ENCODE data around the gene PSG7.
"Not testable (repeated sequence)": the region's sequence is repeated elsewhere in the genome, so short reads cannot be mapped to it uniquely, and the experiment has no call there.

PSG7 gene

DNA sequence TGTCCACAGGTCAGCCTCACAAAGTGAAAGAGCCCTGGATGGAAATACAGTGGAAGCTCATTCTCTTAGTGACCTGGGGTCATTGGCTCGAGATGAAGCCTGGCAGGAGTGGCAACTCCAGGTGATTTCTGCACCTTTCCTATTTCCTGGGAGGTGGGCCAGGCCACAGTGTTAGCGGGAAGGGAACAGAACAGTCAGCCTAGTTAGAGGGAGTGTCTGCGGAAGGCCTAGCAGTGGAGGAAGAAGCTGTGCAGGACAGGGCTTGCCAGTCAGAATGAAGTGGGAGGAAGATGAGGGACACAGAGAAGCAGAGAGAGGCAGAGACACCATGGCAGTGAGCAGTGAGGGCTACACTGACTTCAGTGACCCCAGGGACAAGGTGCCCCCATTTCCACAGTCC is 3.6 kb downstream of the PSG7 start:
- not testable (repeated sequence) for H3K27me3 ChIP-seq (ENCODE audit: control insufficient read depth in 5 of 5, insufficient read depth in 4 of 5, low read length in 5 of 5); H3K4me1 ChIP-seq (ENCODE audit: control insufficient read depth in 5 of 5, insufficient read depth in 5 of 5, low read length in 5 of 5); H3K27ac ChIP-seq (ENCODE audit: low read depth, low read length); H3K9ac ChIP-seq (ENCODE audit: low read length in 5 of 5); H3K4me3 ChIP-seq (ENCODE audit: low read depth in 1 of 5, low read length in 5 of 5); H3K36me3 ChIP-seq (ENCODE audit: control insufficient read depth in 5 of 5, insufficient read depth in 5 of 5, low read length in 5 of 5); H3K9me3 ChIP-seq (ENCODE audit: control insufficient read depth in 5 of 5, low read length in 5 of 5)

DNA sequence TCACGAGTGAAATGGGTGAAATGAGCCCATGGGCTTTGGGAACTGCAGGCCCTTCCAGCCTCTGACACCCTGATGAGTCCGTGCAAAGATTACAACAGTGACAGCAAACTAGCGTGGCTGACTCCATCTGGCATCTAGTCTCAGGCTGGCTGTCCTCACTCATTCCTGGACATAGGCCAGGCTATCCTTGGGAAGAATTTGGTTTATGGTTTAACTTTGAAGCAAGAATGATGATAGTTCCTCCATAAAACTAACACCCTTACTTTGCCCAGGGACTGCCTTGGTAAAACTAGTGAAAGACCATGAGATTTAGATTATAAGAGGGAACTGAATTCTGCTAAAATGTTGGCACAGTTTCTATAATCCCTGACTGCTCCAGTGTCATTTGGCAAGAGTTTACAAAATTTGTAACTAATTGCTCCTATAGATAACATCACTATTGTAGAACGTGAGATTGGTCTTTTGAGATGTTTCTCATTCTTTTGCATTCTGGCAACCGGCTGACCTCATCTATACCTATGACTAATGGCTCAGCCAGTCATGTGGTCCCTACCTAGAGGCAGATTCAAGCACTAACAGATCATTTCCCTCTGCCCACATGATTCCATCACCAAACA is 4.4 kb downstream of the PSG7 start:
- not testable (repeated sequence) for H3K9me3 ChIP-seq (ENCODE audit: control insufficient read depth in 5 of 5, low read length in 5 of 5); H3K4me1 ChIP-seq (ENCODE audit: control insufficient read depth in 5 of 5, insufficient read depth in 5 of 5, low read length in 5 of 5); H3K27ac ChIP-seq (ENCODE audit: low read depth, low read length); H3K27me3 ChIP-seq (ENCODE audit: control insufficient read depth in 5 of 5, insufficient read depth in 4 of 5, low read length in 5 of 5); H3K9ac ChIP-seq (ENCODE audit: low read length in 5 of 5); H3K4me3 ChIP-seq (ENCODE audit: low read depth in 1 of 5, low read length in 5 of 5); H3K36me3 ChIP-seq (ENCODE audit: control insufficient read depth in 5 of 5, insufficient read depth in 5 of 5, low read length in 5 of 5)

DNA sequence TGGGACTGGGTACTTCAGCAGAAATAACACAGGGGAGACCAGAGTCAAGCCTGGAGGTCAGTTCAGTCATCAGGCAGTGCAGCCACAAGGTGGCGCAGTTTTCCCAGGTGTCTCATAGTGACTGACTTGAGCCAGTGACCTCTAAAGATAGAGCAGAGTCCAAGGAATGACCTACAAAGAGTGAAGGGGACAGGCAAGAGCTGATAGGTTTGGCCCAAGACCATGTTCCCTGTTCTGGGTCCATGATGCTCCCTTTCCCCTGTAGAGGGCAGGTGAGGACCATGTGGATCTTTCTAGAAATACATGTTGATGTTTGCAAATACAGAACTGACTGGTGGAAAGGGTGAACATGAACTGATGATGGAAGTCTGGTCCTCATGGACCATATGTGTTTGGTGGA is 6.8 kb downstream of the PSG7 start:
- H3K9me3 ChIP-seq (ENCODE audit: control insufficient read depth in 5 of 5, low read length in 5 of 5); H3K9ac ChIP-seq (ENCODE audit: low read length in 5 of 5); H3K27ac ChIP-seq (ENCODE audit: low read depth, low read length); H3K36me3 ChIP-seq (ENCODE audit: control insufficient read depth in 5 of 5, insufficient read depth in 5 of 5, low read length in 5 of 5); H3K27me3 ChIP-seq (ENCODE audit: control insufficient read depth in 5 of 5, insufficient read depth in 4 of 5, low read length in 5 of 5); H3K4me3 ChIP-seq (ENCODE audit: low read depth in 1 of 5, low read length in 5 of 5); H3K4me1 ChIP-seq (ENCODE audit: control insufficient read depth in 5 of 5, insufficient read depth in 5 of 5, low read length in 5 of 5): not testable (repeated sequence)

DNA sequence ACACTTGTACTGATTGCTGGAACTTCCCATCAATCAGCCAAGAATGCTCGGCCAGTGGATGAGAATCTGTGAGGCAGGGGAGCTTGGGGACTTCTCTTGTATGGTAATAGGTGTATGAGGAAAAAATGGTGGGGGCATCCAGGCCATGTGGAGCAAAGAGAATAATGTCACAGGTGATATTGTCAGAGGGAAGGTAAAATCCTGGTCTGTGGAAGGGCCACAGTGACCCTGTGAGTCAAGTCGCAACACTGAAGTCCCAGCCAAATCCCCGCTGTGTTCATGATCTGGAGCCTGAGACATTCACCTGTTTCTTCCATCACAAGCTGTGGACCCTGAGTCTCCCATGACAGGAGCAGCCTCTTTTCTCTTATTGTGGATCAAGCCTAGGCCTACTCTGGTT is 8.1 kb downstream of the PSG7 start:
- Histone ChIP-seq H3K27me3 (ENCODE audit: control insufficient read depth in 5 of 5, insufficient read depth in 4 of 5, low read length in 5 of 5) (peaks cover 0 to 3% (median 0%) of the 10 kb centered on the region in 5 donors), H3K36me3 (ENCODE audit: control insufficient read depth in 5 of 5, insufficient read depth in 5 of 5, low read length in 5 of 5) (no peaks in the 10 kb centered on the region), H3K4me3 (ENCODE audit: low read depth in 1 of 5, low read length in 5 of 5) (no peak overlapping the region), H3K9ac (ENCODE audit: low read length in 5 of 5) (no peak overlapping the region), H3K9me3 (ENCODE audit: control insufficient read depth in 5 of 5, low read length in 5 of 5) (no peaks in the 10 kb centered on the region), H3K4me1 (ENCODE audit: control insufficient read depth in 5 of 5, insufficient read depth in 5 of 5, low read length in 5 of 5) (peaks cover 0 to 3% (median 0%) of the 10 kb centered on the region in 5 donors), H3K27ac (ENCODE audit: low read depth, low read length) (no peak overlapping the region)

DNA sequence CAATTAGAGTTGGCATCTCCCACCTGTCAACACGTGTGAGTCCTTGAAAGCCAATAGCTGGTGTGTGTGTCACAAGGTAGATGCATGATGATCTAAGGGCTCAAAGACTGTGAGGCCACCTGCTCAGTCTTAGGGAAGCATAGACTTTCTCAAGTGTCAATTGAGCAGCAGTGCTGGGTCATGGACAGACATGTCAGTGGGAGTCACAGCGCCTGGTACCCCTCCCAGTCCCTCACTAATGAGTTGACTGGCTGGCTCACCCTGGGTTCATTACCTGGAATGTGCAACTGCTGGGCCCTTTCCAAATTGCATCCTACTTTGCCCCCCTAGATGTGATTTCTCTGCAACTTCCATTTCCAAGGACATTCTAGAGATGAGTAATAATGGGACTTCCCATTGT is 10.2 kb downstream of the PSG7 start:
- Histone ChIP-seq H3K27ac (ENCODE audit: low read depth, low read length) (no peak overlapping the region), H3K9ac (ENCODE audit: low read length in 5 of 5) (no peak overlapping the region), H3K9me3 (ENCODE audit: control insufficient read depth in 5 of 5, low read length in 5 of 5) (no peaks in the 10 kb centered on the region), H3K27me3 (ENCODE audit: control insufficient read depth in 5 of 5, insufficient read depth in 4 of 5, low read length in 5 of 5) (peaks cover 0 to 3% (median 0%) of the 10 kb centered on the region in 5 donors), H3K4me1 (ENCODE audit: control insufficient read depth in 5 of 5, insufficient read depth in 5 of 5, low read length in 5 of 5) (no peaks in the 10 kb centered on the region), H3K4me3 (ENCODE audit: low read depth in 1 of 5, low read length in 5 of 5) (no peak overlapping the region), H3K36me3 (ENCODE audit: control insufficient read depth in 5 of 5, insufficient read depth in 5 of 5, low read length in 5 of 5) (no peaks in the 10 kb centered on the region)

DNA sequence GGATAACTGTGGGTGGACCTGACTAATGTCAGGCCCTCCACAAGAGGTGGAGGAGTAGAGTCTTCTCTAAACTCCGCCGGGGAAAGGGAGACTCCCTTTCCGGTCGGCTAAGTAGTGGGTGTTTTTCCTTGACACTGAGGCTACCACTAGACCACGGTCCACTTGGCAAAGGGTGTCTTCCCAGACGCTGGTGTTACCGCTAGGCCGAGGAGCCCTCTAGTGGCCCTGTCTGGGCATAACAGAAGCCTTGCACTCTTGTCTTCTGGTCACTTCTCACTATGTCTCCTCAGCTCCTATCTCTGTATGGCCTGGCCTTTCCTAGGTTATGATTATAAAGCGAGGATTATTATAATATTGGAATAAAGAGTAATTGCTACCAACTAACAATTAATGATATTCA is 13.9 kb downstream of the PSG7 start:
- H3K9ac ChIP-seq (ENCODE audit: low read length in 5 of 5); H3K27ac ChIP-seq (ENCODE audit: low read depth, low read length); H3K9me3 ChIP-seq (ENCODE audit: control insufficient read depth in 5 of 5, low read length in 5 of 5); H3K27me3 ChIP-seq (ENCODE audit: control insufficient read depth in 5 of 5, insufficient read depth in 4 of 5, low read length in 5 of 5); H3K4me3 ChIP-seq (ENCODE audit: low read depth in 1 of 5, low read length in 5 of 5); H3K4me1 ChIP-seq (ENCODE audit: control insufficient read depth in 5 of 5, insufficient read depth in 5 of 5, low read length in 5 of 5); H3K36me3 ChIP-seq (ENCODE audit: control insufficient read depth in 5 of 5, insufficient read depth in 5 of 5, low read length in 5 of 5): not testable (repeated sequence)

DNA sequence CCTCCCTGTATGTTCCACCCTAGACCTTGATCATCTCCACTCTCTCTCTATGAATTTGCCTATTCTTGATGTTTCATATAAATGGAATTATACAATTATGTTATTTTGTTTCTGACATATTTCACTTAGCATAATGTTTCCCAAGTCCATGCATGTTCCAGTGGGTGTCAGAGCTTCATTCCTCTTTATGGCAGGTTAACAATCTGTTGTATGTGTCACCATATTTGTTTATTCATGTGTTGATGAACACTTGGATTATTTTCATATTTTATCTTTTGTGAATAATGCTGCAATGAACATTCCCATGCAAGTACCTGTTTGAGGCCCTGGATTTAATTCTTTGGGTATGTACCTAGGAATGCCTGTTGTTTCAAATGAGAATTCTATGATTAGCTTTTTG is 16.0 kb downstream of the PSG7 start:
- H3K27me3 ChIP-seq (ENCODE audit: control insufficient read depth in 5 of 5, insufficient read depth in 4 of 5, low read length in 5 of 5); H3K9me3 ChIP-seq (ENCODE audit: control insufficient read depth in 5 of 5, low read length in 5 of 5); H3K9ac ChIP-seq (ENCODE audit: low read length in 5 of 5); H3K4me3 ChIP-seq (ENCODE audit: low read depth in 1 of 5, low read length in 5 of 5); H3K36me3 ChIP-seq (ENCODE audit: control insufficient read depth in 5 of 5, insufficient read depth in 5 of 5, low read length in 5 of 5); H3K27ac ChIP-seq (ENCODE audit: low read depth, low read length); H3K4me1 ChIP-seq (ENCODE audit: control insufficient read depth in 5 of 5, insufficient read depth in 5 of 5, low read length in 5 of 5): not testable (repeated sequence)

DNA sequence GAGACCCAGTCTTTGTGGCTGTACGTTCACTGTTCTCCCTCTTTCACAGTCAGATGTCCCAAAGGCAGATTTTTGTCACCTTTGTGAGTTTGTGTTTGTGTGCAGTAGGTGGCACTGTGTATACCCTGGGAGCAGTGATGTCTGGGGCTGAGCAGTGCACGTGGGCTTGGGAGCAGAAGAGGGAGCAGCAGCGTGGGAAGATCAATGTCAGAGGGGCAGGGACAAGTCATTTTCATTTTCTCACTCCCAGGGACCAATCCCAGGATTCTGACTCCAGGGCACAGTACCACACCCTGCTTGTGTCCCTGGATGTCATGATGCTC is 17.3 kb downstream of the PSG7 start:
- no peaks in the 10 kb centered on the region for H3K27me3 ChIP-seq (ENCODE audit: control insufficient read depth in 5 of 5, insufficient read depth in 4 of 5, low read length in 5 of 5)
- no peak overlapping the region for H3K9ac ChIP-seq (ENCODE audit: low read length in 5 of 5)
- H3K36me3 ChIP-seq (ENCODE audit: control insufficient read depth in 5 of 5, insufficient read depth in 5 of 5, low read length in 5 of 5), result no peaks in the 10 kb centered on the region
- no peak overlapping the region for H3K4me3 ChIP-seq (ENCODE audit: low read depth in 1 of 5, low read length in 5 of 5)
- H3K27ac ChIP-seq (ENCODE audit: low read depth, low read length), result no peak overlapping the region
- no peaks in the 10 kb centered on the region for H3K9me3 ChIP-seq (ENCODE audit: control insufficient read depth in 5 of 5, low read length in 5 of 5)
- no peaks in the 10 kb centered on the region for H3K4me1 ChIP-seq (ENCODE audit: control insufficient read depth in 5 of 5, insufficient read depth in 5 of 5, low read length in 5 of 5)

DNA sequence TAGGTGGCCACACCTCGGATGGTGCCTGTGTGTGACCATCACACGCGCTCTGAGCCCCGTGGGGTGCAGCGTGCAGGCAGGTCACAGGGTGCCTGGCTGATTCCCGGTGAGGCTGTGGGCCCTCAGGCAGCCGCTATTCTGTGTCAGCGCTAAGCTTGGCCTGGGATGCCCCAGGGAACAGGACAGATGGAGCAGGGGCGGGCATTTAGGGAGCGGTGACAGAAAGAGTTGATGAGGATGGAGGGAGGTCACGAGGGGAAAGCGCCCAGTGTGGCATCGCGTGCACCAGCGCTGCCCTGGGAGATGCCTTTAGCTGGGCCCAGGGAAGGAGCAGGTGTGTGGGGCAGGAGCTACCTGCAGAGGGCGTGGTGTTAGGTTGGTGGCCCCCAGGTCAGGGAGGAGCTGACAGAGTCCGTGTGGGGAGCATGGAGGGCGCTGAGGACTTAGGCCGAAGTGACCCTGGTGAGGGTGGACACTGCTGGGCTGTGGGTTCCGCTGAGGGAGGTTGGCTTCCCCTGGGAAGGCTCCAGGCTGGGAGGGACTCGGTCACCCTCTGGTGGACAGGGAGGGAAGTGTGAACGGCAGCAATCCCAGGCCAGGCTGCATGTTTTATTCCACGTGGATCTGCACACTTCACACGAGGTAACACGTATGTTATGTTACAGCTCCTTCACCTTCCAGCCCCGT is 17.8 kb downstream of the PSG7 start:
- H3K4me1 ChIP-seq (ENCODE audit: control insufficient read depth in 5 of 5, insufficient read depth in 5 of 5, low read length in 5 of 5); H3K27me3 ChIP-seq (ENCODE audit: control insufficient read depth in 5 of 5, insufficient read depth in 4 of 5, low read length in 5 of 5); H3K9me3 ChIP-seq (ENCODE audit: control insufficient read depth in 5 of 5, low read length in 5 of 5); H3K27ac ChIP-seq (ENCODE audit: low read depth, low read length); H3K9ac ChIP-seq (ENCODE audit: low read length in 5 of 5); H3K4me3 ChIP-seq (ENCODE audit: low read depth in 1 of 5, low read length in 5 of 5); H3K36me3 ChIP-seq (ENCODE audit: control insufficient read depth in 5 of 5, insufficient read depth in 5 of 5, low read length in 5 of 5): not testable (repeated sequence)

DNA sequence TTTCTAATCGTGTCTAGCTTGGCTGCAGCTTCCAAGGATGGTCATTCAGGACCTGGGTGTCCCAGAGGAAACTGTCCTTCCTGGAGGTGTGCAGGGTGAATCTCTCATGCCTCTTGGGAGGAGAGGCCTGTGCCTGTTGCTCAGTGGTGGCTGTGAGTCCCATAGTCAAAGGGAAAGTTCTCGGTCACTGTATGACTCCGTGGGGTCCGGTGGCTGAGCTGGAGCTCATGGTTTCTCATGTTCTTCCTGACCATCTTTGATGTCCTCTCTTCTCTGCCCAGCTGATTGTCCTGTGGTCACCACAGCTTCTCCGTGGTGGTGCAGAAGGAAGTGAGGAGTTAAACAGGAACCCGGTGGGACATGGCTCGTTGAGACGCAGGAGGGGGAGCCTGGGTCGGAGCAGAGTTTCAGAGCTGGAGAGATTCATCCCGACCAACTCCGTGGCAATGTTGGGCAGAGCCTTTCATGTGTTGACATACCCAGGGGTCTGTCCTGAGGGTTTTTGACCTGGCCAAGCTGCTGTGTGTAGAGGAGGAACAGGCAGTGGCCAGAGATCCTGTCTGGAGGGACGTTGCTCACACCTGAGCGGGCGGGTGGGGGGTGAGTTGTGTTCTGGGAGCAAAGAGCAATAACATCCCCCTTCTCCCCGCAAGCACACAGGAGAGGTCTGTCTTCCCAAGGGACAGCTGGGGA is 18.5 kb downstream of the PSG7 start:
- H3K4me1 ChIP-seq (ENCODE audit: control insufficient read depth in 5 of 5, insufficient read depth in 5 of 5, low read length in 5 of 5); H3K36me3 ChIP-seq (ENCODE audit: control insufficient read depth in 5 of 5, insufficient read depth in 5 of 5, low read length in 5 of 5): not testable (repeated sequence)

More for the DNA sequence above, 18.5 kb downstream of the PSG7 start:
- not testable (repeated sequence) for H3K27me3 ChIP-seq (ENCODE audit: control insufficient read depth in 5 of 5, insufficient read depth in 4 of 5, low read length in 5 of 5); H3K4me3 ChIP-seq (ENCODE audit: low read depth in 1 of 5, low read length in 5 of 5); H3K9me3 ChIP-seq (ENCODE audit: control insufficient read depth in 5 of 5, low read length in 5 of 5); H3K27ac ChIP-seq (ENCODE audit: low read depth, low read length); H3K9ac ChIP-seq (ENCODE audit: low read length in 5 of 5)

Measured in subcutaneous abdominal adipose tissue (tissue), 5 donors.